ENCODE measurements around the gene OR7D2. TPM values are rescaled to one million over a fixed set of nuclear protein-coding genes. Genes with fewer than 3 reads are reported as not detected.
A peak's percentile ranks its signal among the peaks of the same experiment; 100 is the strongest.

OR7D2 gene
- polyA plus RNA-seq (2012; ENCODE audit: low read depth, missing spikeins), result not detected

- no peak for FAIRE-seq
- TF ChIP-seq PAX5 (IDR thresholded peaks at IDR 0.05; ENCODE audit: insufficient read depth, low read length, severe bottlenecking) (no peak), POU2F2 (IDR thresholded peaks at IDR 0.05; ENCODE audit: low read depth, low read length) (no peak), SPI1 (IDR thresholded peaks at IDR 0.05; ENCODE audit: low read depth, low read length) (no peak), POLR2AphosphoS5 (IDR thresholded peaks at IDR 0.05; ENCODE audit: low read depth, low read length) (no peak), TAF1 (IDR thresholded peaks at IDR 0.05; ENCODE audit: low read depth, low read length) (no peak)
- DNase-seq (ENCODE audit: insufficient read length, low spot score), result no peak
Measured at GRCh38 chr19:9178901-9179300, at the start of gene OR7D2. TSS of gene OR7D2 (plus strand) at chr19:9178979. CDS start at chr19:9185782, 6,803 bp downstream.

DNA sequence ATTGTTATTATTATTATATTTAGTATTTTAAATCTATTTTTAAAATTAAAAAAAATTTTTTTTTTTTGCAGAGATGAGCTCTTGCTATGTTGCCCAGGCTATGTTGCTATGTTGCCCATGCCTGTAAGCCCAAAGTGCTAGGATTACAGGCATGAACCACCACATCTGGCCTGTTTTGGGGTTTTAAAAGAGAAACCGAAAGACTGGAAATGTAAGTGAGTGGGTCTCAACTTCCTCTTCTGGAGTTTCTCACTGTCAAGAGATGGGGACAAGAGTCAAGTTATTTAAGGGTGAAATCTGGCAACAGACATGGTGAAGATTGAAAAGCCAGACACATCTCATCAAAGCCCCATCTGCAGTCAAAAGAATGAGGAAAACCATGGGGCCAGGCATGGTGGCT, 47.8 kb upstream of the OR7D2 start:
- TF ChIP-seq POLR2AphosphoS5 (IDR thresholded peaks at IDR 0.05; ENCODE audit: low read depth, low read length) (no peak), TAF1 (IDR thresholded peaks at IDR 0.05; ENCODE audit: low read depth, low read length) (no peak), SPI1 (IDR thresholded peaks at IDR 0.05; ENCODE audit: low read depth, low read length) (peak; percentile 58; the same call in 1 of the 2 replicates)
- FAIRE-seq (no peak), DNase-seq (ENCODE audit: insufficient read length, low spot score) (no peak)

- FAIRE-seq (no peak), DNase-seq (ENCODE audit: insufficient read length, low spot score) (no peak)
- no peak for TF ChIP-seq TAF1 (IDR thresholded peaks at IDR 0.05; ENCODE audit: low read depth, low read length)
- no peak for TF ChIP-seq SPI1 (IDR thresholded peaks at IDR 0.05; ENCODE audit: low read depth, low read length)
- TF ChIP-seq POU2F2 (IDR thresholded peaks at IDR 0.05; ENCODE audit: low read depth, low read length), result no peak
- TF ChIP-seq PAX5 (IDR thresholded peaks at IDR 0.05; ENCODE audit: insufficient read depth, low read length, severe bottlenecking), result no peak
- TF ChIP-seq POLR2AphosphoS5 (IDR thresholded peaks at IDR 0.05; ENCODE audit: low read depth, low read length), result no peak
- no peak for TF ChIP-seq POLR2A (IDR thresholded peaks at IDR 0.05; ENCODE audit: low read depth, low read length)
Measured at GRCh38 chr19:9132422-9132821, 46.4 kb upstream of the OR7D2 start.

- no peak for DNase-seq (ENCODE audit: insufficient read length, low spot score)
- FAIRE-seq, result no peak
- TF ChIP-seq POLR2A (IDR thresholded peaks at IDR 0.05; ENCODE audit: low read depth, low read length), result peak; percentile 52; the same call in 1 of the 2 replicates
- TF ChIP-seq POLR2AphosphoS5 (IDR thresholded peaks at IDR 0.05; ENCODE audit: low read depth, low read length), result peak; percentile 55
- no peak for TF ChIP-seq TAF1 (IDR thresholded peaks at IDR 0.05; ENCODE audit: low read depth, low read length)
- no peak for TF ChIP-seq POU2F2 (IDR thresholded peaks at IDR 0.05; ENCODE audit: low read depth, low read length)
Measured at GRCh38 chr19:9139609-9140158, 39.1 kb upstream of the OR7D2 start.

DNA sequence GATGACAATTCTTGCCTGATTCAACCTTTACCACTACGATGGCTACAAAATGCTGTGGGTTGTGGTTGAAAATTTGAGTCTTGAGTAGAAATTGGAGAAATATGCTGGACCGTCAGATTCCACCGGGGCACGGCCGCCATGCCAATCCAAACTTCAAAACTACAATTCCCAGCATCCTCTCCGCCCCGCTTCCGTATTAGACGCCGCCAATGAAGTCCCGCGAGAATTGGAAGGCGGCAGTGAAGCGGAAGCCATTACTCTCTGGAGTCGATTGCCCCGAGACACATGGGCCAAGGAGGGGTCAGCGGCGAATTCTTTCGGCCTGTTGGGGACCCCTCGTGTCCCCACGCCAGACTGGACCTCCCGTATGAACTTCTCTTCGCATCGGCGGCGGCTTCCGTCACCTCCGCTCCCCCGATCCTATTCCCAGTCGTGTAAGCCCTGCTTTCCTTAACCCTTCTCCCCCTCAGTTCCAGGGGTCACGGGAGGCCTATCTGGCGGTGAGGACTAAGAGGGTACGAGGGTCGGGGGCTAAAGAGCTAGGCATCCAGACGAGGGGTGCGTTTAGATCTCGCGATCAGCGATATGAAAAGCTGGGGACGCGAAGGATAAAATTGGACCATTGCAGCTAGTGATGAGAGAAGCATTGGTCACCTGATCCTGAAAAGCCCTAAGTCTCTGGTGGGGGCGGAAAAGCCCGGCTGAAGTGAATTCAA, 38.5 kb upstream of the OR7D2 start, which contains the start of gene ZNF317:
TSS of gene ZNF317 (plus strand) at position 239 of the 716 bp plus-strand sequence. CDS start 15,620 bp downstream, outside the sequence.
- FAIRE-seq (peak; percentile 92), DNase-seq (ENCODE audit: insufficient read length, low spot score) (peak; percentile 64)
- TF ChIP-seq POLR2AphosphoS5 (IDR thresholded peaks at IDR 0.05; ENCODE audit: low read depth, low read length), result peak; percentile 89
- TF ChIP-seq PAX5 (IDR thresholded peaks at IDR 0.05; ENCODE audit: insufficient read depth, low read length, severe bottlenecking), result no peak
- peak; percentile 48 for TF ChIP-seq SPI1 (IDR thresholded peaks at IDR 0.05; ENCODE audit: low read depth, low read length)
- TF ChIP-seq POU2F2 (IDR thresholded peaks at IDR 0.05; ENCODE audit: low read depth, low read length), result 0 out of 2 replicates have a peak, but pooled peaks have one; percentile 50
- TF ChIP-seq POLR2A (IDR thresholded peaks at IDR 0.05; ENCODE audit: low read depth, low read length), result peak; percentile 95
- TF ChIP-seq TAF1 (IDR thresholded peaks at IDR 0.05; ENCODE audit: low read depth, low read length), result peak; percentile 87; the same call in 1 of the 2 replicates

DNA sequence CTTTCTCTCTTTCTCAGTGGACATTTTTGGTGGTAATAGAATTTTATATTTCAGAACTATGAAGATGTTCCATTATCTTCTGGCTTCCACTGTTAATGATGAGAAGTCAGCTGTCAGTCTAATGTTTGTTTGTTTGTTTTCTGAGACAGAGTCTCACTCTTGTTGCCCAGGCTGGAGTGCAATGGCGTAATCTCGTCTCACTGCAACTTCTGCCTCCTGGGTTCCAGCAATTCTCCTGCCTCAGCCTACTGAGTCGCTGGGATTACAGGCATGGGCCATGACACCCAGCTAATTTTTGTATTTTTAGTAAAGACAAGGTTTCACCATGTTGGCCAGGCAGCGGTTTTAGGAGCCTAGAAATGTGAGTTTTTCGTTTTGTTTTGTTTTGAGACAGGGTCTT, 33.9 kb upstream of the OR7D2 start:
- FAIRE-seq, result no peak

GRCh38 chr19:9146882-9147281, 31.9 kb upstream of the OR7D2 start:
- DNase-seq (ENCODE audit: insufficient read length, low spot score), result no peak
- TF ChIP-seq POU2F2 (IDR thresholded peaks at IDR 0.05; ENCODE audit: low read depth, low read length) (no peak), SPI1 (IDR thresholded peaks at IDR 0.05; ENCODE audit: low read depth, low read length) (no peak), POLR2A (IDR thresholded peaks at IDR 0.05; ENCODE audit: low read depth, low read length) (no peak), POLR2AphosphoS5 (IDR thresholded peaks at IDR 0.05; ENCODE audit: low read depth, low read length) (no peak), PAX5 (IDR thresholded peaks at IDR 0.05; ENCODE audit: insufficient read depth, low read length, severe bottlenecking) (no peak), TAF1 (IDR thresholded peaks at IDR 0.05; ENCODE audit: low read depth, low read length) (no peak)
- no peak for FAIRE-seq

More for the DNA sequence above, 33.9 kb upstream of the OR7D2 start:
- DNase-seq (ENCODE audit: insufficient read length, low spot score), result no peak
- TF ChIP-seq POLR2AphosphoS5 (IDR thresholded peaks at IDR 0.05; ENCODE audit: low read depth, low read length) (no peak), POLR2A (IDR thresholded peaks at IDR 0.05; ENCODE audit: low read depth, low read length) (no peak), PAX5 (IDR thresholded peaks at IDR 0.05; ENCODE audit: insufficient read depth, low read length, severe bottlenecking) (no peak), SPI1 (IDR thresholded peaks at IDR 0.05; ENCODE audit: low read depth, low read length) (no peak), POU2F2 (IDR thresholded peaks at IDR 0.05; ENCODE audit: low read depth, low read length) (no peak), TAF1 (IDR thresholded peaks at IDR 0.05; ENCODE audit: low read depth, low read length) (no peak)

- TF ChIP-seq POU2F2 (IDR thresholded peaks at IDR 0.05; ENCODE audit: low read depth, low read length) (no peak), TAF1 (IDR thresholded peaks at IDR 0.05; ENCODE audit: low read depth, low read length) (no peak), PAX5 (IDR thresholded peaks at IDR 0.05; ENCODE audit: insufficient read depth, low read length, severe bottlenecking) (no peak), POLR2AphosphoS5 (IDR thresholded peaks at IDR 0.05; ENCODE audit: low read depth, low read length) (no peak), SPI1 (IDR thresholded peaks at IDR 0.05; ENCODE audit: low read depth, low read length) (no peak), POLR2A (IDR thresholded peaks at IDR 0.05; ENCODE audit: low read depth, low read length) (no peak)
- no peak for DNase-seq (ENCODE audit: insufficient read length, low spot score)
Measured at GRCh38 chr19:9148697-9149096, 30.1 kb upstream of the OR7D2 start.

DNA sequence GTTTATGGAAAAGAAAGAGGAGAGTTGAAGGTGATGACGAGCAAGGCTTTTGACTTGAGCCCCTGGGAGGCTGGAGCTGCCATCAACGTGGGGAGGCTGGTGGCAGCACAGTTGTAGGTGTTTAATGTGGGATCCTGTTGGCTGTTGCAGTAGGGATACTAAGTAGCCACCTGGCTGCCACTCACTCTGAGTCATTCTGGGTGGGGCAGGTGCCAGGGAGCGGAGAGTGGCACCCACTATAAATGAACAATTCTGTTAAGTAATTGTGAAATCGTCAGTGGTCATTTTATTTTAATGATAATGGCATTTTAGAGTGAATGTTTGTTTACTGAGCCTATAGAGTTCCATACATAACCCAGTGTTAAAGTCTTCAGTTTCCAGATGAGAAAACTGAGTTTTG, 28.8 kb upstream of the OR7D2 start:
- DNase-seq (ENCODE audit: insufficient read length, low spot score), result no peak
- TF ChIP-seq PAX5 (IDR thresholded peaks at IDR 0.05; ENCODE audit: insufficient read depth, low read length, severe bottlenecking) (no peak), POU2F2 (IDR thresholded peaks at IDR 0.05; ENCODE audit: low read depth, low read length) (no peak), TAF1 (IDR thresholded peaks at IDR 0.05; ENCODE audit: low read depth, low read length) (no peak), POLR2AphosphoS5 (IDR thresholded peaks at IDR 0.05; ENCODE audit: low read depth, low read length) (no peak), SPI1 (IDR thresholded peaks at IDR 0.05; ENCODE audit: low read depth, low read length) (no peak), POLR2A (IDR thresholded peaks at IDR 0.05; ENCODE audit: low read depth, low read length) (no peak)
- FAIRE-seq, result no peak

More at GRCh38 chr19:9148697-9149096, 30.1 kb upstream of the OR7D2 start:
- FAIRE-seq, result no peak

Measured in GM12891 (cell line).